Activated CD4-positive, alpha-beta T cell treated with anti-CD3 and anti-CD28 coated beads for 4 hours (primary cell): ENCODE data around the gene SLC43A1.
A peak's percentile ranks its signal among the peaks of the same experiment; 100 is the strongest.
"Not testable (repeated sequence)": the region's sequence is repeated elsewhere in the genome, so short reads cannot be mapped to it uniquely, and the experiment has no call there.

ENCODE experiments used
- DNase-seq, 2 donors: peaks; one replicate each; pipeline ENCODE4 v3.0.0-alpha.2; 2020

The SLC43A1 gene

DNA sequence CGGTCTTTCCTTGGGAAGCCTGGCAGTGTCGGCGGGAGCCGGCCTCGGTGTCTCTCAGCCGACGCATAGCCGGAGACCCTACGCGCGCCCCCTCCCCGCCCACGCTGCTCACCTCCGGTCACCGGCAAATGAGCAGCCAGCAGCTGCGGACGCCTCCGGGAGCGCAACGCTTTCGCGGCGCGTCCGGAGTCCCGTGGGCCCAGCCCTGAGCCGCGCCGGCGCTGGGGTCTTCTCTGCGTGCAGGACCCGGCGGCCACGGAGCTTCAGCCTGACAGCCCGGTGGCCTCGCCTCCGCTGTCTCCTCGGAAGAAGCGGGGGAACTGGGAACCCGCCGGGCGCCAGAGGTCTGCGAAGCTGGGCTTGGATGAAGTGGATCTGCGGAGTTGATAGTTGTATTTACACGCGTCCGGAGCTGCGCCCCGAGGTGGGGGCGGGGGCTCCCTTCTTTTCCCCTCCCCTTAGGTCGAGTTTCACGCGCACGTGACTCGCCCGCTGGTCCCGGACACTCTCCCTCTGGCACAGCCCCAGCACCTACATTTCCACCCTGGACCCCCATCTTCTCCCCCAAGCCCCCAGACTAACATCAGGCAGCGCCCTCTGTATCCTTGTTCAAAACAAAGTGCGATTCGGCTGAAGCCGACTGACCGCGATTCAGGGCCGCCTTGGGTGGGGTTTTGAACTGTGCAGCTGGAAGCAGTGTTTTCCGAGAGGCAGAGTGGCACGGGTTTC is at the start of gene SLC43A1:
TSS of gene SLC43A1 (minus strand) at position 371 of the 729 bp plus-strand sequence. CDS start 1,591 bp downstream, outside the sequence.
- peak; percentile 22 to 37 for DNase-seq

- no peak for DNase-seq
Observed at GRCh38 chr11:57562596-57562995, 47.1 kb upstream of the SLC43A1 start.

GRCh38 chr11:57560146-57560545 is 44.6 kb upstream of the SLC43A1 start:
- no peak for DNase-seq

DNA sequence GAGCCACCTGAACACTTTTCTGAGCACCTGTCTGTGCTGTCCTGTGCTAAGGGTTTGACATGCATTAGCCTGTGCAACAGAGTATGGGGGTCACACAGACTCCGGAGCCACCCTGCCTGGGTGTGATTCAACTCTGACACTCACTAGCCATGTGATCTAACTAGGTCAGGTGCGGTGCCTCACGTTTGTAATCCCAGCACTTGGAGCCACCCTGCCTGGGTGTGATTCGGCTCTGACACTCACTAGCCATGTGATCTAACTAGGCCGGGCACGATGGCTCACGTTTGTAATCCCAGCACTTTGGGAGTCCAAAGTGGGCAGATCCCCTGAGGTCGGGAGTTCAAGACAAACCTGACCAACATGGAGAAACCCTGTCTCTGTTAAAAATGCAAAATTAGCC is 40.5 kb upstream of the SLC43A1 start:
- DNase-seq, result no peak

GRCh38 chr11:57555393-57555792 is 39.9 kb upstream of the SLC43A1 start:
- DNase-seq, result no peak

DNA sequence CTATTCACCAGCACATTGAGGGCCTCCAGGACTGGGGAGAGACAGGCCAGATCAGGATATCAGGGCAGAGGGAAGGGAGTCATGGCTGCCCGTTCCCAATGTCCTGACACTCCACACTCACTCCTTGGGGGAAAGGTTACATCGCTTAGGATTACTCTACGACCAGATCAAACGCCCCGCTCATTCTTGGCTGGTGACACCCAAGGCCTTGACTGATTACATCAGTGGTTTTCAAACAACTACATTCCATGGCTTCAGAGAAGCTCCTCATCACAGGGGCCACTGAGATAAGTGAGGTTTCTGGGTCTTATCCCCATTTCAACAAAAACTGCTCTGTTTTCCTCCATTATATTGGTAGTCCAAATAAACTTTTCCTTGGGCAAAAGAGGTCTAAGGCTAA is 37.0 kb upstream of the SLC43A1 start:
- no peak for DNase-seq

DNA sequence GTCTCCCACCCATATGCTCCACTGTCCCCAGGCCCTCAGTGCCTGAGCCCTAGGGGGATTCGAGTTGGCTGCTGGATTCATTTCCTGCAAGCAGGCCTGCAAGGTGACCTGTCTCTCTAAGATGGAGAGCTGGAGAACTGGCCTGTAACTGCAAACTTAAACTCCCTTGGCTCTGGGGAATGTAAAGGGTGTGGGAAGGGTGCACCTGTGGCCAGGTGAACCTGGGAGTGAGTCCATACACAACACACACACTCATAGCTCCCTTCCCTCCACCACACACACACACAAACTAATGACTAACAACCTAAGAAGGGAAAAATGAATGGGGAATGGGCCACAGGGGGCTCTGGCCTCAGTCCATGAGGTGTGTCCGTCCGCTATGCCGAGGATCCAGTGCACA is 36.4 kb upstream of the SLC43A1 start:
- no peak for DNase-seq

- no peak for DNase-seq
Observed at GRCh38 chr11:57549983-57550382, 34.5 kb upstream of the SLC43A1 start.

- DNase-seq, result no peak
Observed at GRCh38 chr11:57547854-57548377, 32.4 kb upstream of the SLC43A1 start.

DNA sequence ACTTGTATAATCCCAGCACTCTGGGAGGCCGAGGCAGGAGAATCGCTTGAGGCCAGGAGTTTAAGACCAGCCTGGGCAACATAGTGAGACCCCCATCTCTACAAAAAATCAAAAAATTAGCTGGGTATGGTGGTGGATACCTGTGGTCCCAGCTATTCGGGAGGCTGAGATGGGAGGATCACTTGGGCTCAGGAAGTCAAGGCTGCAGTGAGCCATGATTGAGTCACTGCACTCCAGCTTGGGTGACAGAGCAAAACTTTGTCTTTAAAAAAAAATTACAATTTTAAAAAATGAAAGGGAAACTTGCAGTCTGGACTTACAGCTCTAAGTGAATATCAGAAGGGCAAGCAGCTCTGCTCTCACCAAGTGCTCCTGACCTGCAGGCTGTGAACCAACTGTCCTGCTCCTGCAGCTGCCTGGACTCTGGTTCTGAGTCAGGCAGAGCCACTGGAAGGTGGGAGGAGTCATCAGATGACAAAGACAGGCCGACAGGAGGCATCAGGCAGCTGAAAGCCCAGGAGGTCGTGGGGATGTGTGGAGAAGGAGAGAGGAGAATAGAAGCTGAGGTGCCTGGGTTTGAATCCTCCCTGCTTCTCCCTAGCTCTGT is 31.5 kb upstream of the SLC43A1 start:
- DNase-seq, result no peak

DNA sequence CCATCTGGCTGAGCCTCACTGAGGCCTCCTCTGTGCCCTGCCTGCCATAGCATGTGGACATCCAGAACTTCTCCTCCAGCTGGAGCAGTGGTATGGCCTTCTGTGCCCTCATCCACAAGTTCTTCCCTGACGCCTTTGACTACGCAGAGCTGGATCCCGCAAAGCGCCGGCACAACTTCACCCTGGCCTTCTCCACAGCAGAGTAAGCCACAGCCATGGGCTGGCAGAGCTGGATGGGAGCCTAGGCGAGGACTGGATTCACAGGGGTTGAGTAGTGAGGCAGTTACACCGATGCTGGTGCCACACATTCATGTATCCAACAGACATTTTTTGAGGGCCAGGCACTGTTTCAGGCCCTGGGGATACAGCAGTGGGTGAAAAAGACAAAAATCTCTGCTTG is 30.9 kb upstream of the SLC43A1 start:
- DNase-seq, result no peak

- DNase-seq, result no peak
Observed at GRCh38 chr11:57545883-57546282, 30.4 kb upstream of the SLC43A1 start.

DNA sequence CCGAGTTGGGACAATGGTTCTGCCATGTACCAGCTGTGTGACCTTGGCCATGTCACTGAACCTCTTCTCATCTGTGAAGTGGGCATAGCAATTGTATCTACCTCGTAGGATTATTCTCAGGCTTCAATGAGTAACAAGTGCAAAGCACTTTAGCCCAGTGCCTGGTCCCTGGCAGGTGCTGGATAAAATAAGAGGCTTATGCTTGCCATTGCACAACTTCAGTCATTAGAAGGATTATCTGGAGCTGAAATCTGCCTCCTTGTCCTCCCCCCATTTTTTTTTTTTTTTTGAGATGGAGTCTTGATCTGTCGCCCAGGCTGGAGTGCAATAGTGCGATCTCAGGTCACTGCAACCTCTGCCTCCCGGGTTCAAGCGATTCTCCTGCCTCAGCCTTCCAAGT is 29.1 kb upstream of the SLC43A1 start:
- DNase-seq, result no peak

- DNase-seq, result no peak
Observed at GRCh38 chr11:57543593-57543992, 28.1 kb upstream of the SLC43A1 start.

DNA sequence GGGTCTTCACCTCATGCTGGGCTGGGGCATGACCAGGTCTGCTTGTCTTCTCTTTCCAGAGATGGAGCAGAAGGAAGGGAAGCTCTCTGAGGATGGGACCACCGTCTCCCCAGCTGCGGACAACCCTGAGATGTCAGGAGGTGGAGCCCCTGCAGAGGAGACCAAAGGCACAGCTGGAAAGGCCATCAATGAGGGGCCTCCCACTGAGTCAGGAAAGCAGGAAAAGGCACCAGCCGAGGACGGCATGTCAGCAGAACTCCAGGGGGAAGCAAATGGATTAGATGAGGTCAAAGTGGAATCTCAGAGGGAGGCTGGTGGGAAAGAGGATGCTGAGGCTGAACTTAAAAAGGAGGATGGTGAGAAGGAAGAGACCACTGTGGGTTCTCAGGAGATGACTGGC is 27.1 kb upstream of the SLC43A1 start:
- no peak for DNase-seq

GRCh38 chr11:57541169-57541568 is 25.7 kb upstream of the SLC43A1 start:
- DNase-seq, result no peak

DNA sequence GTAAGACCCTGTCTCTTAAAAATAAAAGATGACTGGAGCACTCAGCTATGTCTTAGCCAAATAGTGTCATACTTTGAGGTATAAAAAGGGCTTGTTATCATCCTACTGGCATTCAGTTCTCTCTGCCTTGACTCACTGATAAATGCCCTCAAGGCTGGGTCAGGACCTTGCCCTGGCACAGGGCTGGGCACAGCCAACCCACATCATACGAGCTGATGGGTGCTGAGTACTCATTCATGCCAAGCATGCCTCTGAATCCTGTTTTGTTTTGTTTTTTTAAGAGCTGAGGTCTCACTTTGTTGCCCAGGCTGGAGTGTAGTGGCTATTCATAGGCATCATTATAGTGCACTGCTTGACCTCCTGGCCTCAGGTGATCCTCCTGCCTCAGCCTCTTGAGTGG is 23.8 kb upstream of the SLC43A1 start:
- no peak for DNase-seq

DNA sequence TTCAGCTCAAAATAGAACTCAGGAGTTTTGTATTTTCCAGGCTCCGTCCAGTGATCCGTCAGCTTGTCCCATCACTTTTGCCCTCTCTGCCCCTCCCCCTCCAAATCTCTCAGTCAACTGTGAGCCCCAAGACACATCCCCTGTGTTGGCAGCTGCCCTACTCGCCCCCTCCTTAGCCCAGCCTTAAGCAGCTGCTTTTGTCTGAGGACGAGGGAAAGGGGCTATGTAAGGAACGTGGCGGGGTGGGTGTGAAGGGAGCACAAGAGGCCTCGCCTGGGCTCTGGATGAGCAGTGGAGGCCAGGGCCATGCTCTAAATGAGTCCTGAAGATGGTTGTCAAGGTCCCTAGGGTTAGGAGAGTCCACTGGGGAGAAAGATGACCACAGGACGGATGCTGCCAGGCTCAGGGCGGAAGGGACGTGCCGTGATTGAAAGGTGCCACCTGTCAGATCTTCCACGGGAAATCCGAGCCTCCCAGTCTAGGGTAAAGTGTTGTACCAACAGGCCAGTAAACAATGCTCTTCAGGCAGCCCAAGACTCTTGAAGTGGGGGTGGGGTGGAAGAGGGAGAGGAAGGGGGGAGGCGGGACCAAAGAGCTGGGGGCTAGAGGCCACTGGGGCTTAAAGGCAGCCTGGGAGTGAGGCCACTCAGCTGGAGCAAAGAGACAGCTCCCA is 21.6 kb upstream of the SLC43A1 start, which contains the start of gene SMTNL1:
TSS of gene SMTNL1 (plus strand) at position 649 of the 673 bp plus-strand sequence. CDS start 5,048 bp downstream, outside the sequence.
- no peak for DNase-seq

GRCh38 chr11:57534449-57534848 is 18.9 kb upstream of the SLC43A1 start:
- not testable (repeated sequence) for DNase-seq

DNA sequence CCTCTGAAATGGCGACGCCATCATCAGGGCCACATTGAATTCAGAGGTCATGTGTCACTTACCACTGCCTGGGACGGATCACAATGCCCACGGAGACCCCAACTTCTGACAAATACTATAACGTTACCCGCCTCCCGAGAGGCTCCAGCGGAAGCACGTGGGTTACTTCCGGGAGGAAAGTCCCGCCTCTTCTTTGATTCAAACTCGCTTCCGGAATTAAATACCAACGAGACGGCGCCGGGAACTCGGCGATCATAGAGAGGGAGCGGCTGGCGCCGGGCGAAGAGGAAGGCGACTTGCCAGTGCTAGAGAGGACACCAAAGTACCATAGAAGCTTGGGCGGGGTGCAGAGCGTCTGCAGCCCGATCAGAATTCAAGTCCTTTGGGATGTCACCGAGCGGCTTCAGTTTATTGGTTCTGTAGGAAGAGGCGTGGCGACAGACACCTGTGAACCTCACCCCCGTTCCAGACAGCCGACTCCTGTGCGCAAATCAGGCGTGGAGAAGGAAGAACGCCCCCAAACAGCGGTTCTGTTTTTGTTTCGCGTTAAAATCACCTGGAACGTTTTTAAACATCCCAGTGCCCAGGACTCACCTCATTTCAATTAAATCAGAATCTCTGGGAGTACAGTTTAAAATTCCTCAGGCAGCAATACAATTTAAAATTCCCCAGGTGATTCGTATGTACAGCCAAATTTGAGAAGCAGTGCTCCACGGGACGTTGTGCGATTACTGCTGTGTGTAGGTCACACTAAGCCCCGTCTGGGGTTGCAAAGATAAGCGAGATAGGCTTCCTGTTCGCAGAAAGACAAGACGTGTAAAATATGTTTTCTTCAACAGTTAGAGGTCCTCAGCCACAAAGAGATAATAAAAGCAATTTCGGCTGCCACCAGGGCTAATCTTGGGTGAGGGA is 15.3 kb upstream of the SLC43A1 start, which contains the start of gene TIMM10:
TSS of gene TIMM10 (minus strand) at position 159 of the 912 bp plus-strand sequence. CDS start 565 bp downstream, outside the sequence.
- DNase-seq, result peak; percentile 91 to 94

GRCh38 chr11:57530215-57530595 is 14.7 kb upstream of the SLC43A1 start:
- no peak for DNase-seq

GRCh38 chr11:57529012-57529411 is 13.5 kb upstream of the SLC43A1 start:
- DNase-seq, result no peak
